HG02884 (cell line): ENCODE data around the gene ACAD10.

Source experiments
- ATAC-seq: cut with Tn5 transposase; IDR thresholded peaks from one replicate; pipeline ENCODE4 v1.9.1; 2021; ENCODE audit warnings: mild to moderate bottlenecking, moderate library complexity; ENCODE audit not compliant: unreplicated experiment

Gene ACAD10

GRCh38 chr12:111773801-111774551, 88.1 kb downstream of the ACAD10 start:
- ATAC-seq = no peak

DNA sequence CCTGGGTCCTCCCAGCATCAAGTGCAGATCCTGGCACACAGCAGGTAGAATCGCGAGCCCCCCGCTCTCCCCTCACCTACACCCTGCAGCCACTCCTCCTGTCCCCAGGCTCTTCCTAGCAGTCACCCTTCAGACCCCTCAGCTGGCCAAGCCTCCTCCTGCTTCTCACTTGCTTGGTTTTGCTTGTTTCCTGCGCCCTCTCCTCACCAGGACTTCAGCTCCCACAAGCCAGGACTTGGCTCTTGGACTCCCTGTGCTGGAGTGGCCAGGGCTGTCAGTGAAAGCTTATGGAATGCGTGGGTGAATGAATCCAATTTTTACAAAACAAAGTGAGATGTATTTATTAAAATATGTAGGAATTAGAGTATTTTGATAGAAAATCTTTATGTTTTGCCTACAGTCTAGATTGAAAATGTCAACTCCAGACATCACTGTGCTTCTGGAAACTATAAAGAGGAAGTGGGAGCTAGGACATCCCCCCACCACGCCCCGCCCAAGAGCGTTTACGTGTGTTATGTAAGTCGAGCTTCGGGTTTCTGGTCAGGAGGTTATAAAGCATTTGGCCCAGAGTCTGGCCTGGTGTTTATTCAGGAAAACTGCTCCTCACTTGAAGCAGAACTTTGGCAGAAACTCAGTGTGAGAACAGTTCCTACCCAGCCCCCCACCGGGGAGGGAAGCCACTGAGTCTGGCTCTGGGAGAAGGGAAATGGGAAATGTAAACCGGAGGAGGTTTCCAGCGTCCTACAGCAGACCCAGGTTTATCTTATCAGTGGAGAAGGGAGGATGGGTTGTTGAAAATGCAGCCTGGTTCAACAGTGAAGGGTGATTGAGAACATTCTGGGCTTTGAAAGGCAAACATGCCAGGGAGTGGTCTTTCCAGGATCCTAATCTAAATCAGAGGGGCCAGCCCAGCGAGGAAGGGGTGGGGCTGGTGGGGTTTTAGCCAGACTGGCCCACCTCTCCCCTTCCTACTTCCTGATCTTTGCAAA, 89.6 kb downstream of the ACAD10 start:
- ATAC-seq = no peak

DNA sequence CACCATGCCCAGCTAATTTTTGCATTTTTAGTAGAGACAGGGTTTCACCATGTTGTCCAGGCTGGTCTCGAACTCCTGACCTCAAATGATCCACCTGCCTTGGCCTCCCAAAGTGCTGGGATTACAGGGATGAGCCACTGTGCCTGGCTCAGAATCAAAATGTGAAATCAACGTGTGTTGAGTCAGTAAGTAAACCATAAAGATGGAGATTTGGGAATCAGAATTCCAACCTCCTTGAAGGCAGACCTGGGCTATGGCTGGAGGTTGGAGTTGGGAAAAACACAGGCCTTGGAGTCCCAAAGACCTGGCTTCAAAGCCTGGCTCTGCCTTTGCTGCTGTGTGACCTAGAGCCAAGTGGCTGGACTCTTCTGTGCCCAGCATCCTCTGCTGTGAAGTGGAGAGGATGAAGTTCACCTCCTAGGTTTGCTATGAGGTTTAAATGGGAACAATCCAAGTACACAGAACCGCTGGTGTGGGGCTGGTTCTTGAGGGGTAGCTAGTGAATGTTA, 91.0 kb downstream of the ACAD10 start:
- no peak for ATAC-seq

DNA sequence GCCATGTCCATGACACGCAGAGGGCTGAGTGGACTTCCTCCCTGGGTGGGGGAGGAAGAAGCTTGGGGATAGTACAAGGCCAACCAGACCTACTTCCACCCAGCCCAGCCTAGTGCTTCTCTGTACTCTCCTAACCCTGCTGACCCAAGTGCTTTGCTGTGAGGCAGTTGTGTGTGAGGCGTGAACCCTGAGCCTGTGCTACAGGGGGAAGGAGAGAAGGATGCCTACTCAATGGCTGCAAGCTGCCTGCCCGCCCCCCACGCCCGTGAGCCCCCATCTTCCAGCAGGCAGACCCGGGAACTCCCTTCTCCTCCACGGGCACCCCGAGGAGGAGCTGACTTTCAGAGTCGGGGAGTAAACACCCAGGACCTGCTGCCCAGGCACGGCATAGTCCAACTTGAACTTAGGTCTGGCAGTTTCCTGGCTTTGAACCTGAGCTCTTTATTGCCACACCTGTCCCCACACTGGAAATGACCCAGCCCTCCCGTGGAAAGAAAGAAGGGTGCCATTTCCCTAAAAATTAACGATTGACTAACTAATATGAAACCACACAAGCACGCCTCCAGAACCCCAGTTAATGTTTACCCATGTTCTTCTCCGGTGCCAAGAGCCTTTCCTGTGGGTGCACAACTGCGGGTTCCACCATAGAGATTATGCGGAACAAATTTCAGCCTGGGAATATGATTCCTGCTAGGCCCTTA, 91.6 kb downstream of the ACAD10 start:
- no peak for ATAC-seq

DNA sequence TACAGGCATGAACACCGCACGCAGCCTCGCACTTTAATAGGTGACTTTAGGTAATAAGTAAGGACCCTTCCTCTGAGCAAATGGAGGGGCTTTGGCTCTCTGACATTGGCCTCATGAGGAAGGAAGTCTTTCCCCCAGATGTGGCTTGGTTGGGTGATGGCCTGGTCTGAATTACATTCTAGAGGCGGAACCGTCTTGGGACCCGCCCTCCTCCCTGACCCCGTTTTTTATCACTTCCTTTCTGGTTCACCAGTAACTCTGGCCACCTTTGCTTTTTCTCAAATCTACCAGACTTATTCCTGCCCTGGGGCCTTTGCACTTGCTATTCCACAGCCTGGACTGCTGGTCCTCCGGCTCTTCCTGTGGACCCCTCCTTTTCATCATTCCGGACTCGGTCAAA, 94.3 kb downstream of the ACAD10 start:
- no peak for ATAC-seq

DNA sequence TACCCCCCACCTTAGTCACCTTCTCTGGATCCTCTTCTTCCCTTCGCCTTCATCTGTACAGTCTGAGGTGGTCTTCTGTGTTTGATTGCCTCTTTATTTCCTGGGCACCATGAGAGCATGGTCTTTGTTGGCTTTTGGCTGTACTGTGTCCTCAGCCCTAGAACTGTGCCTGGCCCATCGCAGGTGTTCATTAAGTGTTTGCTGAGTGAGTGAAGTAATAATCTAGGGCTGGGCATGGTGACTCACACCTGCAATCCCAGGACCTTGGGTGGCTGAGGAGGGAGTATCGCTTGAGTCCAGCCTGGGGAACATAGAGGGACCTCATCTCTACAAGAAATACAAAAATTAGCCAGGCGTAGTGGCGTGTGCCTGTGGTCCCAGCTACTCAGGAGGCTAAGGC, 94.8 kb downstream of the ACAD10 start:
- no peak for ATAC-seq

DNA sequence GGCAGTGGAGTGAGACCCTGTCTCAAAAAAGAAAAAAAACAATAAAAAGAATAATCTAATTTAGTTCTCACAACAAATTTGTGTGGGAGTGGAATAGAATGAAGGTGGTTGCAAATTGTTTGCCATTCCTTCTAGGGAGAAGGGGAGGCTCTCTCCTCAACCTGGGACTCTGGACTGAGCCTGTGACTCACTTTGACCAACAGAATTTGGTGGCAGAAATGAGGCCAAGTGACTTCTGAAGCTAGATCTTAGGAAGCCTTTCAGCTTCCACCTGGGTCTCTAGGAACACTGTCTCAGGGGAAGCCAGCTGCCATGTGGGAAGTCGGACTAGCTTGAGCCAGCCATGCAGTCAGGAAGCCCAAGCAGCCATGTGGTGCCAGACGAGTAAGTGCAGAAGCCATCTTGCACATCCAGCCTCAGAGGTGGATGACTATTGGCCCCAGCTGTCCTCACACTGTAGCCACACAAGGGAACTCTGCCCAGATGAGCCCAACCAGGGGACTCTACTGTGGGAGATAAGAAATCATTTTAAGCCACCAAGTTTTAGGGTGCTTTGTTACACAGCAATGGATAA, 95.3 kb downstream of the ACAD10 start:
- no peak for ATAC-seq

GRCh38 chr12:111783046-111783445, 97.2 kb downstream of the ACAD10 start:
- no peak for ATAC-seq

- ATAC-seq = no peak
Measured at GRCh38 chr12:111784953-111785352, 99.1 kb downstream of the ACAD10 start.

DNA sequence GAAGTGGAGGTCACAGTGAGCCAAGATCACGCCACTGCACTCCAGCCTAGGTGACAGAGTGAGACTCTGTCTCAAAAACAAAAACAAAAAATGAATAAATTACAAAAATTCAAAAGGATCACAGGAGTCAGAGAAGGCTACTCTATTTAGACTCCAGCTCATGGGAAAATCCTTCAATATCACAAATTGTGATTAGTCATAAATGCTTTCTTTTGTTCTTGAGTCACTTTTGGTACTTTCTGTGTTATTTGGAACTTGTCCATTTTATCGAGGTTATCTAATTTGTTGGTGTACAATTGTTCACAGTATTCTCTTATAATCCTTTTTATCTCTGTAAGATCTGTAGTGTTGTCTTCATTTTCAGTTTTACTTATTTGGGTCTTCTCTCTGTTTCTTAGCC, 99.8 kb downstream of the ACAD10 start:
- no peak for ATAC-seq

DNA sequence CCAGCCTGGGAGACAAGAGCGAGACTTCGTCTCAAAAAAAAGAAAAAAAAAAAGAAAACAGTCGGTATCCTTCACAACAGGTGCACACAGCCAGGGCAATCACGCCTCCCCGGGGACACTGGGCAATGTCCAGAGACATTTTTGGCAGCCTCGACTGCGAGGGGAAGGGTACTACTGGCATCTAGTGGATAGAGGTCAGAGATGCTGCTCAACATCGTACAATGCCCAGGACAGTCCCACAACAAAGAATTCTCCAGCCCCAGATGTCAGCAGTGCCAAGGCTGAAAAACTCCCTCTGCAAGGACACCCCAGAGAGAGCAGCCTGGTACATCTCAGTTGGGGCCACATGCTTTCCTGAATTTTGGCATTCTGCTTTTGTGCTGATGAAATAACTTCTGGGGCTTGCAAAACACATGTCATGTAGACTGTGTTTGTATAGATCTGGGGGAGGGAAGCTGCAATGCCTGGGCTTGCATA, 102.4 kb downstream of the ACAD10 start:
- no peak for ATAC-seq

GRCh38 chr12:111789779-111790178, 103.9 kb downstream of the ACAD10 start:
- ATAC-seq = no peak

- ATAC-seq = no peak
Measured at GRCh38 chr12:111791507-111791906, 105.7 kb downstream of the ACAD10 start.

GRCh38 chr12:111792155-111792855, 106.5 kb downstream of the ACAD10 start:
- no peak for ATAC-seq

DNA sequence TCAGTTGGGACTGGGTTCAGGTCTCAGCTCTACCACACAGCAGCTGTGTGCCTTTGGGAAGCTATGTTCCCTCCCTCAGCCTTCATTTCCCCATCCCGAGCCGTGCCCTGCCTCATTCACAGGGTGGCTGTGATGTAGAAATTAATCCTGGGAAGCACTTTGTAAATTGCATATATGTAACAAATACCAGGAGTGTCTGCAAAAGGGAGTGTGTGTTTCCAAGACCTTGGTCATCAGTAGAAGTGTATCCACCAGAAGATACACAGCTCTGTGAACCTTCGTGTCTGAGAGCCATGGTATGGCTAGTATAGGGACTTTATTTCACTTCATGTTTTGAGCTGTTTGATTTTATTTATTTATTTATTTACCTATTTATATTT, 107.0 kb downstream of the ACAD10 start:
- no peak for ATAC-seq

GRCh38 chr12:111798182-111798581, 112.3 kb downstream of the ACAD10 start:
- ATAC-seq = no peak

- ATAC-seq = no peak
Measured at GRCh38 chr12:111799758-111800157, 113.9 kb downstream of the ACAD10 start.

GRCh38 chr12:111803038-111803626, 117.3 kb downstream of the ACAD10 start:
- ATAC-seq = no peak

- no peak for ATAC-seq
Measured at GRCh38 chr12:111803851-111804250, 118.0 kb downstream of the ACAD10 start.

DNA sequence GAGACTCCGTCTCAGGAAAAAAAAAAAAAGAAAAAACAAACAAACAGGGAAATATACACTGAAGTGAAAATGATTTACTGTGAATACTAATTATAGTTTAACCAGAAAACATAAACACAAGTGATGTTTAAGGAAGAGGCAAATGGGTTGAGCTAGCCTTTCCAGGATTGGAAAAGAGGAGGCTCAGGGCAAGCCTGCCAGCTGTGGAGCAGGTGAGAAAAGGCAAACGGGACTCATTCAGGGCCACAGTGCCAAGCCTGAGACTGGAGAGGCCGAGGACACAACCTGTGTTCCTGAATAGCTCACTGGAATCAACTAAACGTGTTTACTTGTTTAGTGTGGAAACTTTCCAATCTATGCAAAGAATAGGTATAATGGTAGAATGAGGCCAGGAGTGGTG, 120.5 kb downstream of the ACAD10 start:
- ATAC-seq = no peak
